Stomach smooth muscle (tissue), 2 donors: Measurements from ENCODE around the gene SH3PXD2B.

Source experiments
- H3K27ac ChIP-seq: one replicate; pipeline ENCODE4 v1.7.0; 2013; ENCODE audit warnings: mild to moderate bottlenecking, low read length, inconsistent platforms
- H3K27me3 ChIP-seq, 2 donors: one replicate each; pipeline ENCODE4 v1.7.0; 2013; ENCODE audit warnings: low read length in 2 of 2; ENCODE audit not compliant: insufficient read depth in 2 of 2, control insufficient read depth in 1 of 2
- H3K36me3 ChIP-seq, 2 donors: one replicate each; pipeline ENCODE4 v1.7.0; 2013; ENCODE audit warnings: low read length in 2 of 2; ENCODE audit not compliant: control insufficient read depth in 2 of 2, insufficient read depth in 2 of 2
- H3K4me1 ChIP-seq: one replicate; pipeline ENCODE4 v1.7.0; 2013; ENCODE audit warnings: low read length; ENCODE audit not compliant: control insufficient read depth, insufficient read depth
- H3K4me3 ChIP-seq, 2 donors: one replicate each; pipeline ENCODE4 v1.7.0; 2013; ENCODE audit warnings: low read length in 2 of 2
- H3K9ac ChIP-seq, 2 donors: one replicate each; pipeline ENCODE4 v1.7.0; 2013; ENCODE audit warnings: low read length in 2 of 2, mild to moderate bottlenecking in 1 of 2
- H3K9me3 ChIP-seq, 2 donors: one replicate each; pipeline ENCODE4 v1.7.0; 2013; ENCODE audit warnings: low read length in 2 of 2; ENCODE audit not compliant: control insufficient read depth in 2 of 2
- donor health status: healthy.
- donor health status: Pancreatic carcinoma.

Gene SH3PXD2B

GRCh38 chr5:172493906-172494305 lies 39.6 kb upstream of the SH3PXD2B start:
- Histone ChIP-seq H3K9me3 (no peaks in the 10 kb centered on the region), H3K9ac (no peak overlapping the region), H3K27me3 (no peaks in the 10 kb centered on the region), H3K27ac (no peak overlapping the region), H3K4me3 (no peak overlapping the region), H3K4me1 (peaks cover 10% of the 10 kb centered on the region), H3K36me3 (no peaks in the 10 kb centered on the region)

DNA sequence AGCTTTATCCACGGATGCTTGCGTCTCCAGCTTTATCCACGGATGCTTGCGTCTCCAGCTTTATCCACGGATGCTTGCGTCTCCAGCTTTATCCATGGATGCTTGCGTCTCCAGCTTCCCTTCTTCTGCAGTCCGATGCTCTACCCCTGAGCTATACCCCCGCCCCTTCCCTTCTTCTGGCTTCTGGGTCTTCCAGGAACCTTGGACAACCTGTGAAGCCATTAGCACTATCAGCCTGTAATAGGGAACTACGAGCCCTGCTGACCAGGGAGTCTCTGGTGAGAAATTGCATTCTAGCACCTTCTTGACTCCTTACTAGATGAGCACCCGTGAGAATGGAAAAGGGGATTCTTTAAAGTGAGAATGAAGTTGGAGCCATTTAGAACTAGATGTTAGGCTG lies 39.1 kb upstream of the SH3PXD2B start:
- Histone ChIP-seq H3K36me3 (no peaks in the 10 kb centered on the region), H3K4me1 (peaks cover 10% of the 10 kb centered on the region), H3K9ac (no peak overlapping the region), H3K4me3 (no peak overlapping the region), H3K27me3 (no peaks in the 10 kb centered on the region), H3K9me3 (no peaks in the 10 kb centered on the region), H3K27ac (no peak overlapping the region)

GRCh38 chr5:172493002-172493401 lies 38.7 kb upstream of the SH3PXD2B start:
- H3K4me3 ChIP-seq = no peak overlapping the region
- no peak overlapping the region for H3K27ac ChIP-seq
- no peaks in the 10 kb centered on the region for H3K9me3 ChIP-seq
- no peaks in the 10 kb centered on the region for H3K27me3 ChIP-seq
- peaks cover 10% of the 10 kb centered on the region for H3K4me1 ChIP-seq
- H3K9ac ChIP-seq = no peak overlapping the region
- H3K36me3 ChIP-seq = no peaks in the 10 kb centered on the region

DNA sequence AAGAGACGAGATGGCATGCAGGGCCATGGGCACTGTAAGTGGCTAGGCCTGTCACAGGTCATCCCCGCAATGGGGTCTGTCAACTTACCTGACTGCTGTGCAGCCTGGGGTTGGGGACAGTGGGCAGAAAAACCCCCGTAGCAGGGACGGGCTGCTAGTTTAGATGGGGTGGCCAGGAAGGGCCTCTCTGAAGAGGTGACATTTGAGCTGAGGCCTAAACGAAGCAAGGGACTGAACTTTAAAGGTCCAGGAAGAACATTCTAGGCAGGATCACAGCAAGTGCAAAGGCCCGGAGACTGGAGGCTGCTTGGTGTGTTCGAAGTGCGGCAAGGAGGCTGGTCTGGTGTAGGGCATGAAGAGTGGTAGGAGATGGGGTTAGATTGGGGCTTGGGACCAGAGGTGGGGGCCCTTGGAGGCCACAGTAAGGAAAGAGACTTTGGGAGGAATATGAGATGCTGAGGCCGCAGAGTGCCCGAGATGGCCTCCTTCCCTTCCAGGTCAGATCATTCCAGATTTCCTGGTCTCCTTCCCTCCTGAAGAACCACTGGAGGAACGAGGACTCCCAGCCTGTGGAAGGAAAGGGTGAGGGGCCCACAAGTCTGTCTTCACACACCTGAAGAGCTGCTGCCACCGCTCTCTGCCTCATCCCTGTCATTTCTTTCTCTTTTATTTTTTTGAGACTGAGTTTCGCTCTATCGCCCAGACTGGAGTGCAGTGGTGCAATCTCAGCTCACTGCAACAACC lies 37.9 kb upstream of the SH3PXD2B start:
- H3K4me1 ChIP-seq = peaks cover 6% of the 10 kb centered on the region
- H3K9ac ChIP-seq = no peak overlapping the region
- no peak overlapping the region for H3K27ac ChIP-seq
- H3K4me3 ChIP-seq = no peak overlapping the region
- H3K36me3 ChIP-seq = no peaks in the 10 kb centered on the region
- H3K9me3 ChIP-seq = no peaks in the 10 kb centered on the region
- no peaks in the 10 kb centered on the region for H3K27me3 ChIP-seq

DNA sequence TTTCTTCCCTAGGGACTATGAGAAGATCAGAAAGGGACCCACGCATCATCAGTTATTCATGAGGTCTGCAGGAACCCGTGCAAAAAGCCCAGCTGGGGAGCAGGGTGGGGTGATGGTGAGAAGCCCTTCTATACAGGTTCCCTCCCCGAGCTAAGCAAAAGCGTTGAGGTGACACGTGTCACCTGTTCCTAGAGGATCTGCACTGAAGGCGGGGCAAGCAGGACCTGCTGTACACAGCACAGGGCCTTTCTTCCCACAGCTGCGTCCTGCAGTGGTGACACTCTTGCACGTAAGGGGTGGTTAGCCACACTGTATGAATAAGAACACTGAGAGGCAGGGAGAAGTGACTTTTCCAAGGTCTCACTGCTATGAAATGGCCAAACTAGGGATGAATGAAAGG lies 37.2 kb upstream of the SH3PXD2B start:
- Histone ChIP-seq H3K27me3 (no peaks in the 10 kb centered on the region), H3K4me1 (no peaks in the 10 kb centered on the region), H3K9ac (no peak overlapping the region), H3K27ac (no peak overlapping the region), H3K9me3 (no peaks in the 10 kb centered on the region), H3K36me3 (no peaks in the 10 kb centered on the region), H3K4me3 (no peak overlapping the region)

DNA sequence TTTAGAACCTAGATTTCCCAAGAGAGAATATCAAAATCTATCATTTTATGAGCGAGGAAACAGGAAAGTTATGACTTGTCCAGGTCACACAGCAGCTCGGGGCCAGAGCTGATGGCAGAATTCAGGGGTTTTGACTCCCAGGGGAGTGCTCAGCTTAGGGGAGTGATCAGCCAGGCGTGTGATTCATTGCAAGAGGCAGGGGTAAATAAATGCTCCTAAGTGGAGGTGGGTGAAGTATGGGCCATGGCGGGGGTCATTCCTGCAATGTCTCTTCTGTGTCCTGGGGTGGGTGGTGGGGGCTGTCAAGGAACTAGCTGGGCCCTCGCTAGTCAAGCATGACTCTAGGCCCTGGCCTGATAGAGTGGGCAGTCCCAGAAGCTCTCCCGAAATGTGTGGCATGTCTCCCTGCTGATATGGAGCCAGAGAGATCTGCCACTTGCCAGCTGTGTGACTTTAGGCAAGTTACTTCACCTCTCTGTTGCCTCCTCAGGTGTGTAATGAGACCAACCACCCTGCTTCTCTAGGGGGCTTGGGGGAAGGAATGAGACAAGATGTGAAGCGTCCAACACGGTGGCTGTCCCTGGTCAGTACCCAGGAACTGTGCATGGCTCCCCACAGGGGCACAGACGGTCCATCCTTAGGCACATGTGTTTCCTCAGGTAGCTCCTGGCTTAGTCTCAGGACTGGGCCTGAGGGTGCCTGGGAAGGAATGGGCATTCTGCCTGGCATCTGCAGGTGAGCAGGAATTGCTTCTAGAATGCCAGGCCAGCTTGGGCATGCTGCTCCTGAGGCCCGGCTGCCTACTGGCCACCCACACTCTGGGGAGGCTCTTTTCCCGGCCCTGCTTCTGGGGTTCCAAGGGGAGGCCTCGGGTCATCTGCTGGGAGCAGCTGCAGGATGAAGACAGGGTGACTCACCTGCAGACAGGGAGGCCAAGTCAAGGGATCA lies 36.5 kb upstream of the SH3PXD2B start:
- Histone ChIP-seq H3K9me3 (no peaks in the 10 kb centered on the region), H3K27me3 (no peaks in the 10 kb centered on the region), H3K36me3 (no peaks in the 10 kb centered on the region), H3K4me3 (no peak overlapping the region), H3K9ac (no peak overlapping the region), H3K27ac (no peak overlapping the region), H3K4me1 (no peaks in the 10 kb centered on the region)

DNA sequence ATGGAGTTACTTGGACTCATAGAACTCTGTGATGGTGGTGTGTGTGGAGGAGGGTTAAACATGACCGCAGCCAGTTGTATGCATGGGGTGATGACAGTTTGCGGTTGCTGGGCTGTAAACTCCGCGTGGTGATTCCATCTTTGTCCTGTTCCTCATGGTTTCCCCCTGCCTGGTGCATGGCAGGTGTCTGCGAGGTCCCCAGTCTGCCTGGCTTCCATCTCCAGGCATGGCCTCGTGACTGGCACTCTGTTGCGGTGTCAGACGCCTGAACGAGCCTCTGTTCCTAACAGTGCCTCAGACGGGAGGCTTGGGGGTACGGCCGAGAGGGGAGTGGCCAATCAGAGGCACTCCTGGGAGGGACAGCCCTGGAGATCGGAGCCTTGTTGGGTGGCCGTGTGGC lies 33.9 kb upstream of the SH3PXD2B start:
- H3K4me1 ChIP-seq = no peaks in the 10 kb centered on the region
- no peak overlapping the region for H3K4me3 ChIP-seq
- no peaks in the 10 kb centered on the region for H3K9me3 ChIP-seq
- H3K36me3 ChIP-seq = no peaks in the 10 kb centered on the region
- H3K27ac ChIP-seq = no peak overlapping the region
- no peak overlapping the region for H3K9ac ChIP-seq
- no peaks in the 10 kb centered on the region for H3K27me3 ChIP-seq

GRCh38 chr5:172487671-172488070 lies 33.3 kb upstream of the SH3PXD2B start:
- H3K4me1 ChIP-seq = no peaks in the 10 kb centered on the region
- no peak overlapping the region for H3K27ac ChIP-seq

DNA sequence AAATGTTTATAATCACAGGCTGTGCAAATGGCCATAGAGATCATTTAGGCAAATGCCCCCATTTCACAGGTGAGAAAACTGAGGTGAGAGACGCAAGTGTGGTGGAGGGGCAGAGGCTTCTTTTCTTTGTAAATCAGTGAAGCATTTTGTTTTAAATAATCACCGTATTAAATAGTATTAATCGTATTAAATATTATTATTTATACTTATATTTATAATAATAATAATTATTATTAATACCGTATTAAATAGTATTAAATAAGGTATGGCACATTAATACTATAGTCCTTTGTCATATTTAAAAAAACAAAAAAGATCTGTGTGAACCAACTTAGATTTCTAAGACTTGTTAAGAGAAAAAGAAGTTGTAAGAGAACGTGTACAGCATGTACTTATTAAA lies 32.6 kb upstream of the SH3PXD2B start:
- Histone ChIP-seq H3K4me3 (no peak overlapping the region), H3K36me3 (no peaks in the 10 kb centered on the region), H3K4me1 (no peaks in the 10 kb centered on the region), H3K9me3 (no peaks in the 10 kb centered on the region), H3K27ac (no peak overlapping the region), H3K9ac (no peak overlapping the region), H3K27me3 (no peaks in the 10 kb centered on the region)

More at GRCh38 chr5:172487671-172488070, 33.3 kb upstream of the SH3PXD2B start:
- Histone ChIP-seq H3K27me3 (no peaks in the 10 kb centered on the region), H3K9me3 (no peaks in the 10 kb centered on the region), H3K36me3 (no peaks in the 10 kb centered on the region), H3K4me3 (no peak overlapping the region), H3K9ac (no peak overlapping the region)

- Histone ChIP-seq H3K36me3 (no peaks in the 10 kb centered on the region), H3K9me3 (no peaks in the 10 kb centered on the region), H3K9ac (no peak overlapping the region), H3K27me3 (no peaks in the 10 kb centered on the region), H3K27ac (no peak overlapping the region), H3K4me3 (no peak overlapping the region), H3K4me1 (no peaks in the 10 kb centered on the region)
Measured at GRCh38 chr5:172486451-172486850, 32.1 kb upstream of the SH3PXD2B start.
